Measurements from ENCODE around the gene SYT15.
"Not testable (repeated sequence)": the region's sequence is repeated elsewhere in the genome, so short reads cannot be mapped to it uniquely, and the experiment has no call there.

SYT15 gene

DNA sequence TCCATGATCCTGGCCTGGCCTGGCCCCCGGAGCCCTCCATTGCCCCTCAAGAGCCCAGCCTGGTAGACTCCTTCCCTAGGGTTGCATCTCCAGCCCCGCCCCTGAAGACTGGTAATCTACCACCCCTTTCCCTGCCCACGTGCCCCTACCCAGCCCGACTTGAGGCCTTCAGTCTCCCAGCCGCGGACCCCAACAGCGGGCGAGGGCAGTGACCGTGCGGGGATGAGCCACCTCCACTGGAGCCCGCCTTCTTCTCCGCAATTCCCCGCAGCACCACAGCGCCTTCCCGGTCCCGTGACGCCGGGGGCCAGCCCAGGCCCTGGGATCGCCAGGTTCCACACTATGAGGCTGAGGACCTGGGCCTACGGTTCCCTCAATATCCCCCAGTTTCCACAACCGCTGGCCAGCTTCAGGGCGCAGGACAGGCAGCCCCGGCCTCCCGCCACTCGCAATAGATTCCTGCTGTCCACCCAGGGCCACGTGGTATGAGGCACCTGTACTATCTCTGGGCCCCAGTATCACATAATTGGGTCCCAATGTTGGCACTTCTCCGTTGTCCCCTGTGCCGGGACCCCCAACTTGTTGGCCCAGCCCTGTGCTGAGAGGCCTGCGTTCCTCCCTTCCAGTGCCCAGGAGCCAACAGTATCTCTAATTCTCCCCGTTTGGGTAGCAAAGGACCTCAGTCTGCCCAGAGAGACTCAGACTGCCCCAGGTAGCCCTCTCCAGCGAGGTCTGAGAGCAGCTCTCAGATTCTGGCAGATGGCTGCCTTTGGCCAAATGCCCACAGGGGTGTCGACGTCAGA lies 21.4 kb upstream of the SYT15 start:
- DNase-seq: no peak

- no peak for DNase-seq
Observed at GRCh38 chr10:46558122-46558391, 20.9 kb upstream of the SYT15 start.

DNA sequence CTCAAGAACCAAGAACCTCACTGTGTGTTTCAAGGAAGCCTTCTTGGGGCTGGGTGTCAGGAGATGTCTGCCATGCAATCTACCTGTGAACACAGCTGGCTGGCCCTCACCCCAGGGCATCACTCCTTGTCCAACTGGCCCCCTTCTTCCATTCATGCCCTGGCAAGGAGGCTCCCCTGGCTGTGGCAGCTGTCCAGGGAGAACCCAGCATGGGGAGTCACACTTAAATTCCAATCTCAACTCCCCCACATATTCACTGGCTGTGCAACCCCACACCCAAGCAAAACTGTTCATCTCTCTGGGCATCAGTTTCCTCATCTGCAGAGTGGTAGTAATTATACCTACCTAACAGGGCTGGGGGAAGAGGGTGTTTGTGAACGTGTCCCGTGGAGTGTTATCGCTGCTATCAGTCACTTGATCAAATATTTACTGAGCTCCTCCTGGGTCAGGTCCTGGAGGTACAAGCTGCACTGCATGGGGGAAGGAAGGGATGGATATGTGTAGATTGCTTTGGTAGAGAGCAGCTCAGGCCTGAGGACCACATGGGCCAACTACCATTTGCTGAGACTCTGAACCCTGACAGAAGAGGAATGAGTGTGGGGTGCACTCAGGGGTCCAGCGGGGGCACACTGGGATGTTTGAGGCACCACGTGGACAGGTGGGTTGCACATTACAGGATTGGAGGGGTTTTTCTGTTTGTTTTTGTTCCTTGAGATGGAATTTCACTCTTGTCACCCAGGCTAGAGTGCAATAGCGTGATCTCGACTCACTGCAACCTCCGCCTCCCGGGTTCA lies 20.3 kb upstream of the SYT15 start:
- DNase-seq: no peak

GRCh38 chr10:46559231-46559671 lies 19.7 kb upstream of the SYT15 start:
- DNase-seq: no peak

GRCh38 chr10:46560381-46560780 lies 18.5 kb upstream of the SYT15 start:
- no peak for DNase-seq

DNA sequence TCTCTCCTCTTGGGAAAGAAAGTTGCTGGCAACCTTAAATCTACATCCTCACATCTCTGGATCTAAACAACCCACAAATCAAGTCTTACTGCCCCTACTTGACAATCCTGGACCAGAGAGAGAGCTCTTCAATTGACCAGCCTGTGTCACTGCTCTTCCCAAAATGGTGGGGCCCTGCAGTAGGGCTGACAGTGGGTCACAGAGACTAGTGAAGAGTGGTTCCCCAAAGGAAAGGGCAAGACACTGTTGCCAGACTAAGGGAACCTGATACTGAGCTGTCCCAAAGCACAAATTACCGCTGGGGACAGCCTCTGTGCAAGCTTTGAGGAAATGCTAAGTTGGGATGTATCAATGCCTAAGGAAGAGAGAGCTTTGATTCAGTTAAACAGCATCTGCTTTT lies 18.0 kb upstream of the SYT15 start:
- DNase-seq: no peak

DNA sequence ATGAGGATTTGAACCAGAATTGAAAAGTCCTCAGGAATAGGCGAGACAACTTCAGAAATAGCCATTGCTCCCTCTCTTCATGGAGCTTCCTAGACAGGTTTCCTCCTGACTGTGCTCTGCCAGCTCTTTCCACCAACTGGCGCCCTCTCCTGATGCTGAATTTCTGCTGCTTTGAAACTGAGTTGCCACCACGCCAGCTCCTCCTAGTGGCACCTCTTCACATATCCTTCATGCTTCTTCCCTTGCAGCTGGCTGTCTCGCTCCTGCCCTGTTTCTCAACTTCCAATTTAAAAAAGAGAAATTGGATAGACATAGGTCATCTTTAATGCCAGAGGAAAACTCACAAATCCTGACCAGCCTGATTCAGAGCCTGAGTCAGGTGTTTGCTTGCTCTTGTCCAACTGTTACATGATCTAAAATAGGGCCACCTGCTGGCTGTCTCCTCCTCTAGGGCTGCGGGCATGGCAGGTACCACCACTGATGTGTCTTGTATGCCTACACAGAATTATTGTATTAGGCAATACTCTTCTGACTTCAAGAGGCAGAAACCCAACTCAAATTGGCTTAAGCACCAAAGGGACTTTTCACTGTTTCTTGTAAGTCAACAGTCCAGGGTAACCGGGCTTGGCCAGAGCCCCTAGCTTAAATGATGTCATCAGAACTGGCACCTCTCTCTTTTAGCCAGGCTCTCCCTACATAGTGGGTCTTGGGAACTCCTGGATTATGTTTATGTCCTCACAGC lies 13.2 kb upstream of the SYT15 start:
- DNase-seq: not testable (repeated sequence)

DNA sequence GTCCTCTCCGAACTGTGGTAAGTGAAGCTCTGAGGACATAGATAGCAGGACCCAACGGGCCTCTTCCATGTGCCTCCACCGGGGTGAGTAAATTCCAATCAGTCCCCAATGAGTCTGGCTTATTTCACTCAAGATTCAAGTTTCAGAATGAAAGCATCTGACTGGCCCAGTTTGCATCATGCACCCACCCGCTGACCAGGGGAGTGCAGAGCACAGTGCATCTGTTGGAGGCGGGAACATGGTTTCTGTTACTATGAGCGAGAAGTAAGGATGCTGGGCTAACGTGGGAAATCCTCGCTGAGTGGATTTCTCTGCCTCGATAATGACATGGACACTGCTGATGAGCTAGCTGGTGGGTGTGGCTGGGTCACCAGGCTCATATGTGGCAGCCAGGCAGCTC lies 11.8 kb upstream of the SYT15 start:
- DNase-seq: not testable (repeated sequence)

GRCh38 chr10:46570655-46571054 lies 8.3 kb upstream of the SYT15 start:
- DNase-seq: not testable (repeated sequence)

GRCh38 chr10:46572765-46573164 lies 6.2 kb upstream of the SYT15 start:
- DNase-seq: not testable (repeated sequence)

GRCh38 chr10:46573314-46573713 lies 5.6 kb upstream of the SYT15 start:
- DNase-seq: not testable (repeated sequence)

- DNase-seq: not testable (repeated sequence)
Observed at GRCh38 chr10:46573884-46574283, 5.0 kb upstream of the SYT15 start.

DNA sequence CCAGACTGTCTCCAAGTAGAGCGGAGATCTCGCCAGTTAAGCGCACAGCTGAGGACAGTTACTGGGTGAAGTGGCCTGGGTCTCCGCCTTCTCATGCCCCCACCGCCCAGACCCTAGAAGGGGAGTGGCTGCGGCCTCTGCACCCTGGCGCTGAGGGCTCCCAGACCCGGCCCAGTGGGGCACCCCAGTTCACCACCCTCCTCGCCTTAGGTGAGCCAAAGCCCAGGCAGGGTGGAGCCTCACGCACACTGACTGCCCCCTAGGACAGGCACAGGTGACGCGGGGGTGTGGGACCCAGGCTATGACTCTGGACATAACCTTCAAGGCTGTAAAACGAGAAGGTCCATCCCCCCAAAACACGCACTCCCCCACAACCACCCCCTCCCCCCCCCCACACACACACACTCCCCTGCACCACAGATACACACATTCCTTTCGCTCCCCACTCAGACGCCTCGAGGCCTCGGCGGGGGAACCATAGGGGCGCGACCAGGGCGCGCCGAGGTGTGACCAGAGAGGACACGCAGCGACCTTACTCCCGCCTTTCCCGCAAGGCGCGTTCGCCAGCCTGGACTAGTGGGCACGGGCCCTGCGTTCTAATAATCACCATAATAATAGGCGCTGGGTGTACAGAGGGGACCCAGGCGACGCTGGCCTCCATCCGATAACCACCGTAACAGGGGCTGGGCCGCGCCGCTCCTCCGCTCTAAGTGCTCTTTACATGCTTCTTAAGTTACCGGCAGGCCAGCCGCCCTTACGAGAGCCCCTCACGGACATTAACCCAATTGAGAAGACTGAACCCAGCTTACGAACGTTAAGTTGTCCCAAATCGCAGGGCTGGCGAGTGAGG lies 1.1 kb upstream of the SYT15 start:
- not testable (repeated sequence) for DNase-seq

DNA sequence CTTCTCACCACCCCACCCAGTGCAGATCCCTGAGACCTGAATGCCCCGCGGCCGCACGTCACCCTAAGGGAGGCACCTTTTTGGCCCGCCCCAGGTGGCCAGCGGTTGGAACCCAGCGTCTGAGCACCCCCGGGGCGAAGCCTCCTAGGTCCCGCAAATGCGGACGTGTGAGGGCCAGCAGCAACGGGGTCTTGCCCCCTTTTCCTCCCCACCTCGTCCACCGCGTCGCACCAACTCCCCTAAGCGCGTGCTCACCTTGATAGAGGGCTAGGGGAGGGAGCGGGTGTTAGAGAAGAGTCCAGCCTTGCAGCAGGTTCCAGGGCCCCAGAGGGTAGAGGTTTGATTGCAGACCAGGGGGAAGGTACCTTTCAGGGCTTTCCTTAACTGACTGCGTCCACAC lies 450 bp downstream of the SYT15 start:
- not testable (repeated sequence) for DNase-seq

- DNase-seq: not testable (repeated sequence)
Observed at GRCh38 chr10:46581997-46582396, 3.1 kb downstream of the SYT15 start.

- DNase-seq: not testable (repeated sequence)
Observed at GRCh38 chr10:46582568-46582967, 3.6 kb downstream of the SYT15 start.

- not testable (repeated sequence) for DNase-seq
Observed at GRCh38 chr10:46584196-46584595, 5.3 kb downstream of the SYT15 start.

- DNase-seq: not testable (repeated sequence)
Observed at GRCh38 chr10:46585246-46585645, 6.3 kb downstream of the SYT15 start.

DNA sequence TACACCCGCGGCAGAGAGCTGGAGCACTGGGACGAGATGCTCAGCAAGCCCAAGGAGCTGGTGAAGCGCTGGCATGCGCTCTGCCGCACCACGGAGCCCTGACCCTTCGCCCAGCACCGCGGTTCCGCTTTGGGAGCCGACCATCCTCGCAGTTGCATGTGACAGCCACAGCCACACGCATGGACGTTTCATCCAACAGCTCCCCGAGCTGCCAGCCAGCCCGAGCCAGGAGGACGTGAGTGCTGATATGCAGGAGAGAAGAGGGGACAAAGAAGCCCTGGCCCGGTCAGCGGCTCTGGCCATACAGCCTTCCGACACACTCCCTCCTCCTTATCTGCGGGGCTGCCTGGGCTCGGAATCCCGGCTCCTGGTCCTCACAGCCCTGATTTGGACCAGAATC lies 8.6 kb downstream of the SYT15 start:
- not testable (repeated sequence) for DNase-seq

DNA sequence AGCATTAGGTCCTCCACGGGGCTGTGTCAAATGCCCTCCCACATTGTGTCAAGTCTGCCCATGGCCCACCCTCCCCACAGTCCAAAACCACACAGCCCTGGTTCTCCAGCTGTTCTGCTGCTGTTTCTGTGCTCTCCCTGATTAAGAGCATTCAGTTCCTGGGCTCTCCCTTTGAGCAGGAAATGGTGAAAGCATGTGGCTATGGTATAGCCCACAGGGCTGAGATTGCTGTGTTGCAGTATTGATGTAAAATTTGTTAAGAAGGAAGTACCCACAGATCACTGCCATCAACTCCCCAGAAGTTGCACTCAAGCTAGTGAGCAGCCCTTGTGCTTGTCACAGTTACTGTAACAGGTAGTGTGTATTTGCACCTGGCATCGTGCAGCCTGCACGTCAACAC lies 9.3 kb downstream of the SYT15 start:
- not testable (repeated sequence) for DNase-seq

DNA sequence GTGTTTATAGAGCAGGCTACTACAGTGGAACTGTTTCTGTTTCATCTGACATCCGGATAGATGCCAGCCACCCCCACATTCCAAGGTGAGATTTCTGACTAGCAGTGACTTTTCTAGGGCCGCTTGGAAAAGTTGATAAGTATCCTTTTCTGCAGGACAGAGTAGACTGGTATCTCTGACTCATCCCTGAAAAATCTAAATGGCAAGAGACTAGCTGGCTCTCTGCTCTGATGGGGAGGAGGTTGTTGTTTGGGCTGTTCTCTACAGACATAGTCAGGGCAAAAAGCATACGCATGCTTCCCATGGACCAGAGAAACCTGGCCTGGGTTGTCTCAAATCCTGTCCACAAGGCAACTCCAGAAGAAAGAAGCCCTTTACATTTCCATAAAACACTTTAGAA lies 10.7 kb downstream of the SYT15 start:
- DNase-seq: not testable (repeated sequence)

DNA sequence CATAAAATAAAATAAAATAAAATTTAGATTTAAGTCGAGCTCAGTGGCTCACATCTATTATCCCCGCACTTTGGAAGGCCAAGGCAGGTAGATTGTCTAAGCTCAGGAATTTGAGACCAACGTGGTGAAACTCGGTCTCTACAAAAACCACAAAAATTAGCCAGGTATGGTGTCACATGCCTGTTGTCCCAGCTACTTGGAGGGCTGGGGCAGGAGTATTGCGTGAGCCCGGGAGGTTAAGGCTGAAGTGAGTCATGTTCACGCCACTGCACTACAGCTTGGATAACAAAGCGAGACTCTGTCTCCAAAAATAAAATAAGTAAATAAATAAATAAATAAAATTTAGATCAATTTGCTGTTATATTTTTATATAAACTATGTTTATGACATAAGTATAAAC lies 12.1 kb downstream of the SYT15 start:
- DNase-seq: not testable (repeated sequence)

- DNase-seq: not testable (repeated sequence)
Observed at GRCh38 chr10:46593307-46593706, 14.4 kb downstream of the SYT15 start.
